HepG2 (cell line): Measurements from ENCODE around the gene SMARCA4. TPM values are rescaled to one million over a fixed set of nuclear protein-coding genes. Genes with fewer than 3 reads are reported as not detected.

Experiments
- CCDC6 ChIP-seq: sonication (generic); formaldehyde crosslinking; IDR thresholded peaks from 2 replicates; pipeline ENCODE4 v1.8.1; 2022; ENCODE audit warnings: mild to moderate bottlenecking, missing genetic modification reagents, moderate library complexity
- CHD2 ChIP-seq: IDR thresholded peaks from 2 replicates; pipeline ENCODE4 v1.6.1; 2011; ENCODE audit warnings: low read depth, low read length, improper control_type of control experiment
- DRAP1 ChIP-seq: IDR thresholded peaks from 2 replicates; pipeline ENCODE4 v1.6.1; 2016; ENCODE audit warnings: missing genetic modification reagents, missing compliant biosample characterization
- ELK4 ChIP-seq: sonication (generic); formaldehyde crosslinking; IDR thresholded peaks from 2 replicates; pipeline ENCODE4 v1.9.0; 2021; ENCODE audit warnings: missing genetic modification reagents, borderline replicate concordance
- HNF1A ChIP-seq, 2 experiments: sonication (generic) in 1 of 2; formaldehyde crosslinking in 1 of 2; IDR thresholded peaks; 2 replicates each; pipeline versions ENCODE4 v1.4.0 to v1.6.1; 2016 to 2020; ENCODE audit warnings: borderline replicate concordance in 1 of 2, low read depth in 1 of 2, mild to moderate bottlenecking in 1 of 2, missing genetic modification reagents in 1 of 2
- MXI1 ChIP-seq: IDR thresholded peaks from 3 replicates; pipeline ENCODE4 v1.6.1; 2012; ENCODE audit warnings: low read depth, low read length, inconsistent platforms, borderline replicate concordance
- NFYB ChIP-seq: sonication (generic); formaldehyde crosslinking; IDR thresholded peaks from 2 replicates; pipeline ENCODE4 v1.4.0; 2020; ENCODE audit warnings: missing genetic modification reagents
- RFX1 ChIP-seq: fragments of 450-650 bp; IDR thresholded peaks from 2 replicates; pipeline ENCODE4 v1.6.1; 2017
- SATB2 ChIP-seq: sonication (generic); formaldehyde crosslinking; IDR thresholded peaks from 2 replicates; pipeline ENCODE4 v1.5.0; 2020; ENCODE audit warnings: missing genetic modification reagents
- SP5 ChIP-seq: IDR thresholded peaks from 2 replicates; pipeline ENCODE4 v1.6.1; 2016; ENCODE audit warnings: low read depth, borderline replicate concordance
- ZNF792 ChIP-seq: IDR thresholded peaks from 2 replicates; pipeline ENCODE4 v1.6.1; 2016
- polyA plus RNA-seq, 8 experiments: library from polyadenylated mRNA; depleted of rRNA in 3 of 8; stranded (reverse) in 7 of 8; unstranded in 1 of 8; fragments of >200 nt; fragmentation: Illumina TruSeq in 4 of 8; extraction: Trizol in 4 of 8; gene quantifications; 2 replicates each; pipeline versions ENCODE4 v1.2.1 to v1.2.3, GENCODE V29; 2011 to 2016; ENCODE audit warnings: low read depth in 4 of 8, missing spikeins in 1 of 8, mixed read lengths in 1 of 8; ENCODE audit not compliant: insufficient read depth in 1 of 8
- total RNA-seq, 5 experiments: library from RNA; depleted of rRNA; stranded (reverse); fragments of >200 nt; fragmentation: Illumina TruSeq; extraction: Trizol; gene quantifications; 2 replicates each; pipeline ENCODE4 v1.2.3, GENCODE V29; 2016; ENCODE audit warnings: low read depth in 1 of 5
- TF ChIP-seq, protein P1 (sequence below): sonication (generic); formaldehyde crosslinking; IDR thresholded peaks from 2 replicates; pipeline ENCODE4 v1.4.0; 2020; ENCODE audit warnings: mild to moderate bottlenecking, low read depth, missing genetic modification reagents
- TF ChIP-seq, protein P2 (sequence below): IDR thresholded peaks from 2 replicates; pipeline ENCODE4 v1.6.1; 2016; ENCODE audit warnings: missing compliant biosample characterization, missing genetic modification reagents, borderline replicate concordance
- TF ChIP-seq, protein P3 (sequence below): sonication (generic); formaldehyde crosslinking; IDR thresholded peaks from 2 replicates; pipeline ENCODE4 v1.4.0; 2020; ENCODE audit warnings: missing genetic modification reagents, borderline replicate concordance

SMARCA4 gene
- total and polyA plus RNA-seq, 2 of the 13 experiments (the other 11 are each of a cell fraction or from before 2014, with no cell fraction given) = 25.4 to 45.9 TPM

DNA sequence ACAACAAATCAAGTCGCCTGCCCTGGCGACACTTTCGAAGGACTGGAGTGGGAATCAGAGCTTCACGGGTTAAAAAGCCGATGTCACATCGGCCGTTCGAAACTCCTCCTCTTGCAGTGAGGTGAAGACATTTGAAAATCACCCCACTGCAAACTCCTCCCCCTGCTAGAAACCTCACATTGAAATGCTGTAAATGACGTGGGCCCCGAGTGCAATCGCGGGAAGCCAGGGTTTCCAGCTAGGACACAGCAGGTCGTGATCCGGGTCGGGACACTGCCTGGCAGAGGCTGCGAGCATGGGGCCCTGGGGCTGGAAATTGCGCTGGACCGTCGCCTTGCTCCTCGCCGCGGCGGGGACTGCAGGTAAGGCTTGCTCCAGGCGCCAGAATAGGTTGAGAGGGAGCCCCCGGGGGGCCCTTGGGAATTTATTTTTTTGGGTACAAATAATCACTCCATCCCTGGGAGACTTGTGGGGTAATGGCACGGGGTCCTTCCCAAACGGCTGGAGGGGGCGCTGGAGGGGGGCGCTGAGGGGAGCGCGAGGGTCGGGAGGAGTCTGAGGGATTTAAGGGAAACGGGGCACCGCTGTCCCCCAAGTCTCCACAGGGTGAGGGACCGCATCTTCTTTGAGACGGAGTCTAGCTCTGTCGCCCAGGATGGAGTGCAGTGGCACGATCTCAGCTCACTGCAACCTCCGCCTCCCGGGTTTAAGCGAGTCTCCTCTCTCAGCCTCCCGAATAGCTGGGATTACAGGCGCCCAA lies 128.6 kb downstream of the SMARCA4 start, which contains the start of gene LDLR (continued):
- TF ChIP-seq SP5 (CRISPR knock-in tag) = peak; percentile 30; the same call in 1 of the 2 replicates
- TF ChIP-seq, protein P1, sequence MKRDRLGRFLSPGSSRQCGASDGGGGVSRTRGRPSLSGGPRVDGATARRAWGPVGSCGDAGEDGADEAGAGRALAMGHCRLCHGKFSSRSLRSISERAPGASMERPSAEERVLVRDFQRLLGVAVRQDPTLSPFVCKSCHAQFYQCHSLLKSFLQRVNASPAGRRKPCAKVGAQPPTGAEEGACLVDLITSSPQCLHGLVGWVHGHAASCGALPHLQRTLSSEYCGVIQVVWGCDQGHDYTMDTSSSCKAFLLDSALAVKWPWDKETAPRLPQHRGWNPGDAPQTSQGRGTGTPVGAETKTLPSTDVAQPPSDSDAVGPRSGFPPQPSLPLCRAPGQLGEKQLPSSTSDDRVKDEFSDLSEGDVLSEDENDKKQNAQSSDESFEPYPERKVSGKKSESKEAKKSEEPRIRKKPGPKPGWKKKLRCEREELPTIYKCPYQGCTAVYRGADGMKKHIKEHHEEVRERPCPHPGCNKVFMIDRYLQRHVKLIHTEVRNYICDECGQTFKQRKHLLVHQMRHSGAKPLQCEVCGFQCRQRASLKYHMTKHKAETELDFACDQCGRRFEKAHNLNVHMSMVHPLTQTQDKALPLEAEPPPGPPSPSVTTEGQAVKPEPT (CRISPR knock-in tag) = 0 out of 2 replicates have a peak, but pooled peaks have one; percentile 24
- TF ChIP-seq MXI1 = peak; percentile 76; the same call in 1 of the 3 replicates
- TF ChIP-seq RFX1 = no peak
- no peak for TF ChIP-seq SATB2 (CRISPR knock-in tag)
- peak; percentile 55; the same call in 1 of the 2 replicates for TF ChIP-seq ZNF792
- TF ChIP-seq CHD2 = peak; percentile 70
- no peak for TF ChIP-seq ELK4 (CRISPR knock-in tag)
- peak; percentile 68 for TF ChIP-seq NFYB (CRISPR knock-in tag)
- TF ChIP-seq, protein P2, sequence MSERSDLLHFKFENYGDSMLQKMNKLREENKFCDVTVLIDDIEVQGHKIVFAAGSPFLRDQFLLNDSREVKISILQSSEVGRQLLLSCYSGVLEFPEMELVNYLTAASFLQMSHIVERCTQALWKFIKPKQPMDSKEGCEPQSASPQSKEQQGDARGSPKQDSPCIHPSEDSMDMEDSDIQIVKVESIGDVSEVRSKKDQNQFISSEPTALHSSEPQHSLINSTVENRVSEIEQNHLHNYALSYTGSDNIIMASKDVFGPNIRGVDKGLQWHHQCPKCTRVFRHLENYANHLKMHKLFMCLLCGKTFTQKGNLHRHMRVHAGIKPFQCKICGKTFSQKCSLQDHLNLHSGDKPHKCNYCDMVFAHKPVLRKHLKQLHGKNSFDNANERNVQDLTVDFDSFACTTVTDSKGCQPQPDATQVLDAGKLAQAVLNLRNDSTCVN (CRISPR knock-in tag) = no peak
- TF ChIP-seq DRAP1 (CRISPR knock-in tag) = peak; percentile 98
- peak; percentile 57; the same call in 1 of the 2 replicates for TF ChIP-seq CCDC6
- 0 out of 2 replicates have a peak, but pooled peaks have one; percentile 16 for TF ChIP-seq HNF1A (IDR thresholded peaks at IDR 0.05; ENCODE audit: low read depth)
- 0 out of 2 replicates have a peak, but pooled peaks have one; percentile 34 for TF ChIP-seq HNF1A (CRISPR knock-in tag; IDR thresholded peaks at IDR 0.05; ENCODE audit: borderline replicate concordance)
- TF ChIP-seq, protein P3, sequence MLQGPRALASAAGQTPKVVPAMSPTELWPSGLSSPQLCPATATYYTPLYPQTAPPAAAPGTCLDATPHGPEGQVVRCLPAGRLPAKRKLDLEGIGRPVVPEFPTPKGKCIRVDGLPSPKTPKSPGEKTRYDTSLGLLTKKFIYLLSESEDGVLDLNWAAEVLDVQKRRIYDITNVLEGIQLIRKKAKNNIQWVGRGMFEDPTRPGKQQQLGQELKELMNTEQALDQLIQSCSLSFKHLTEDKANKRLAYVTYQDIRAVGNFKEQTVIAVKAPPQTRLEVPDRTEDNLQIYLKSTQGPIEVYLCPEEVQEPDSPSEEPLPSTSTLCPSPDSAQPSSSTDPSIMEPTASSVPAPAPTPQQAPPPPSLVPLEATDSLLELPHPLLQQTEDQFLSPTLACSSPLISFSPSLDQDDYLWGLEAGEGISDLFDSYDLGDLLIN (CRISPR knock-in tag) = 0 out of 2 replicates have a peak, but pooled peaks have one; percentile 40
